Upper lobe of left lung (tissue), 6 donors: ENCODE results near the gene RNF26. TPM values are rescaled to one million over a fixed set of nuclear protein-coding genes. Genes with fewer than 3 reads are reported as not detected.

Experiments
- ATAC-seq, 2 donors: fragments of 200-7000 bp; cut with Tn5 transposase; one replicate each; pipeline ENCODE4 v1.9.1; 2022; ENCODE audit warnings: mild to moderate bottlenecking in 2 of 2, moderate library complexity in 2 of 2; ENCODE audit not compliant: low FRiP score in 2 of 2
- DNase-seq, 2 donors: peaks; one replicate each; pipeline ENCODE4 v3.0.0-alpha.2; 2019 to 2020
- H3K27ac ChIP-seq, 4 donors: fragments of 200-600 bp; sonication (generic); one replicate each; pipeline ENCODE4 v1.5.1; 2016 to 2019
- H3K27me3 ChIP-seq, 4 donors: fragments of 200-600 bp; sonication (generic); one replicate each; pipeline ENCODE4 v1.5.1; 2017 to 2019
- H3K36me3 ChIP-seq, 4 donors: fragments of 200-600 bp; sonication (generic); one replicate each; pipeline ENCODE4 v1.5.1; 2016 to 2019
- H3K4me1 ChIP-seq, 4 donors: fragments of 200-600 bp; sonication (generic); one replicate each; pipeline ENCODE4 v1.5.1; 2018 to 2019
- H3K4me3 ChIP-seq, 4 donors: fragments of 200-600 bp; sonication (generic); one replicate each; pipeline ENCODE4 v1.5.1; 2017 to 2019; ENCODE audit warnings: mild to moderate bottlenecking in 2 of 4, moderate library complexity in 1 of 4
- H3K9me3 ChIP-seq, 4 donors: fragments of 200-600 bp; sonication (generic); one replicate each; pipeline ENCODE4 v1.5.1; 2018 to 2019
- CTCF ChIP-seq, 6 experiments: fragments of 450-650 bp in 4 of 6; fragments of 200-600 bp in 2 of 6; sonication (generic) in 2 of 6; IDR thresholded peaks; one replicate each; pipeline ENCODE4 v1.5.1; 2016 to 2019; ENCODE audit warnings: antibody characterized with exemption in 6 of 6
- EP300 ChIP-seq, 4 donors: sonication (generic); formaldehyde crosslinking; IDR thresholded peaks; one replicate each; pipeline ENCODE4 v1.5.1; 2017; ENCODE audit warnings: antibody characterized with exemption in 4 of 4, control low read depth in 2 of 4
- POLR2A ChIP-seq, 4 donors: fragments of 450-650 bp; IDR thresholded peaks; one replicate each; pipeline ENCODE4 v1.5.1; 2016 to 2017; ENCODE audit warnings: antibody characterized with exemption in 4 of 4, mild to moderate bottlenecking in 2 of 4
- POLR2AphosphoS5 ChIP-seq, 2 donors: sonication (generic); formaldehyde crosslinking; IDR thresholded peaks; one replicate each; pipeline ENCODE4 v1.5.1; 2017; ENCODE audit warnings: antibody characterized with exemption in 2 of 2
- WGBS, 2 donors: methylation state at CpG; one replicate each; pipeline ENCODE4 v1.1.5; 2017 to 2018; 5-methylcytosine and 5-hydroxymethylcytosine counted together
- total RNA-seq, 6 donors: library from RNA; depleted of rRNA in 4 of 6; stranded (reverse); fragments of >200 nt in 4 of 6; gene quantifications; one replicate each; pipeline versions ENCODE4 v1.1.0 to v1.2.1, GENCODE V29; 2016 to 2021
- donor health status: DM: no; HTN: no; CAD: no; lungs with moderate emphysema.
- donor health status: DM: no; HTN: yes; CAD: no; lungs with severe emphysema.

RNF26 gene
- total RNA-seq, 6 donors from 2014 or later: 5.2 to 25.5 (median 14.8) TPM

- DNase-seq: peak in 1 of 2 donors; percentile 20
- ATAC-seq: no peak
- Histone ChIP-seq H3K36me3 (no peaks in the 10 kb centered on the region), H3K27me3 (no peaks in the 10 kb centered on the region), H3K4me1 (peaks cover 25 to 35% (median 30%) of the 10 kb centered on the region in 4 donors), H3K4me3 (no peak overlapping the region), H3K27ac (no peak overlapping the region), H3K9me3 (no peaks in the 10 kb centered on the region)
- WGBS, 2 donors: 58 to 66% methylated on average over 7 to 12 of the region's 12 CpGs
- TF ChIP-seq CTCF (IDR thresholded peaks at IDR 0.05): no peak
- no peak for TF ChIP-seq EP300 (IDR thresholded peaks at IDR 0.05)
- no peak for TF ChIP-seq POLR2A (IDR thresholded peaks at IDR 0.05)
- no peak for TF ChIP-seq POLR2AphosphoS5 (IDR thresholded peaks at IDR 0.05)
Observed at GRCh38 chr11:119377112-119377901, 43.0 kb downstream of the RNF26 start.

GRCh38 chr11:119377961-119378667 is 43.8 kb downstream of the RNF26 start:
- Histone ChIP-seq H3K9me3 (no peaks in the 10 kb centered on the region), H3K27me3 (no peaks in the 10 kb centered on the region), H3K4me3 (no peak overlapping the region), H3K36me3 (no peaks in the 10 kb centered on the region), H3K4me1 (peaks cover 26 to 36% (median 31%) of the 10 kb centered on the region in 4 donors), H3K27ac (no peak overlapping the region)
- WGBS, 2 donors: 73 to 78% methylated on average over 4 to 6 of the region's 6 CpGs
- DNase-seq (peak in 1 of 2 donors; percentile 10), ATAC-seq (no peak)
- TF ChIP-seq POLR2AphosphoS5 (IDR thresholded peaks at IDR 0.05): no peak
- TF ChIP-seq CTCF (IDR thresholded peaks at IDR 0.05): no peak
- no peak for TF ChIP-seq EP300 (IDR thresholded peaks at IDR 0.05)
- TF ChIP-seq POLR2A (IDR thresholded peaks at IDR 0.05): no peak

- Histone ChIP-seq H3K9me3 (no peaks in the 10 kb centered on the region), H3K36me3 (no peaks in the 10 kb centered on the region), H3K4me1 (peaks cover 26 to 36% (median 30%) of the 10 kb centered on the region in 4 donors), H3K4me3 (no peak overlapping the region), H3K27ac (no peak overlapping the region), H3K27me3 (no peaks in the 10 kb centered on the region)
- peak in 1 of 2 donors; percentile 15 for DNase-seq
- TF ChIP-seq CTCF (IDR thresholded peaks at IDR 0.05) (no peak), POLR2A (IDR thresholded peaks at IDR 0.05) (no peak), EP300 (IDR thresholded peaks at IDR 0.05) (no peak), POLR2AphosphoS5 (IDR thresholded peaks at IDR 0.05) (no peak)
- 69 to 80% methylated on average over 8 to 10 of the region's 10 CpGs for WGBS, 2 donors
- ATAC-seq: no peak
Observed at GRCh38 chr11:119378851-119379465, 44.6 kb downstream of the RNF26 start.

- no peak overlapping the region for H3K4me3 ChIP-seq
- DNase-seq (peak in 1 of 2 donors; percentile 18), ATAC-seq (peak in 1 of 2 donors; percentile 22)
- TF ChIP-seq CTCF (IDR thresholded peaks at IDR 0.05): no peak
- no peak overlapping the region for H3K27ac ChIP-seq
- H3K9me3 ChIP-seq: no peaks in the 10 kb centered on the region
- H3K36me3 ChIP-seq: no peaks in the 10 kb centered on the region
- peaks cover 22 to 31% (median 28%) of the 10 kb centered on the region in 4 donors for H3K4me1 ChIP-seq
- no peaks in the 10 kb centered on the region for H3K27me3 ChIP-seq
- 74 to 80% methylated on average over 12 to 13 of the region's 13 CpGs for WGBS, 2 donors
Observed at GRCh38 chr11:119380160-119380826, 46.0 kb downstream of the RNF26 start.
